Heart right ventricle (tissue), 16 donors: ENCODE measurements around the gene PKNOX2. TPM values are rescaled to one million over a fixed set of nuclear protein-coding genes. Genes with fewer than 3 reads are reported as not detected.

Source experiments
- ATAC-seq, 8 donors: fragments of 200-7000 bp; cut with Tn5 transposase; one replicate each; pipeline ENCODE4 v1.9.1; 2020; ENCODE audit warnings: mild to moderate bottlenecking in 8 of 8, moderate library complexity in 8 of 8, moderate number of reproducible peaks in 1 of 8
- DNase-seq, 2 donors: peaks; one replicate each; pipeline ENCODE4 v3.0.0-alpha.2; 2020
- H3K27ac ChIP-seq, 10 donors: fragments of 200-600 bp; sonication (generic) in 2 of 10; one replicate each; pipeline versions ENCODE4 v1.5.0 to v1.8.0; 2020 to 2022; ENCODE audit warnings: mild to moderate bottlenecking in 3 of 10
- H3K27me3 ChIP-seq, 7 donors: fragments of 200-600 bp; one replicate each; pipeline ENCODE4 v1.8.0; 2021 to 2022; ENCODE audit warnings: mild to moderate bottlenecking in 2 of 7
- H3K36me3 ChIP-seq, 9 donors: fragments of 200-600 bp; sonication (generic) in 1 of 9; one replicate each; pipeline versions ENCODE4 v1.5.0 to v1.8.0; 2020 to 2022; ENCODE audit warnings: mild to moderate bottlenecking in 2 of 9
- H3K4me1 ChIP-seq, 9 donors: fragments of 200-600 bp; sonication (generic) in 1 of 9; one replicate each; pipeline versions ENCODE4 v1.5.0 to v1.8.0; 2020 to 2022; ENCODE audit warnings: mild to moderate bottlenecking in 4 of 9
- H3K4me3 ChIP-seq, 10 donors: fragments of 200-600 bp; sonication (generic) in 2 of 10; one replicate each; pipeline versions ENCODE4 v1.5.0 to v1.8.0; 2020 to 2022; ENCODE audit warnings: mild to moderate bottlenecking in 7 of 10, moderate library complexity in 2 of 10
- H3K9me3 ChIP-seq, 11 donors: fragments of 200-600 bp in 10 of 11; sonication (generic) in 2 of 11; one replicate each; pipeline versions ENCODE4 v1.5.0 to v1.8.0; 2013 to 2022; ENCODE audit warnings: mild to moderate bottlenecking in 2 of 11, control low read depth in 1 of 11, moderate library complexity in 1 of 11
- CTCF ChIP-seq, 9 donors: fragments of 200-600 bp; sonication (generic) in 2 of 9; IDR thresholded peaks; one replicate each; pipeline versions ENCODE4 v1.5.0 to v1.8.0; 2021 to 2022; ENCODE audit warnings: antibody characterized with exemption in 9 of 9, mild to moderate bottlenecking in 5 of 9, moderate library complexity in 1 of 9
- WGBS, 2 donors: extraction: QIAGEN DNeasy Blood & Tissue Kit; methylation state at CpG; one replicate each; pipeline ENCODE4 v1.1.7; 2013; ENCODE audit warnings: inconsistent platforms in 1 of 2; 5-methylcytosine and 5-hydroxymethylcytosine counted together
- intact Hi-C, 10 donors: fragments of 100-400 bp; cut with DNase I; formaldehyde crosslinking; loops; one replicate each; pipeline versions ENCODE4 v1.11.1 to v1.14.2; 2022
- polyA plus RNA-seq, 2 donors: library from polyadenylated mRNA; stranded (reverse); fragments of 200-250 nt; gene quantifications; one replicate each; pipeline ENCODE4 v1.2.3, GENCODE V29; 2013
- total RNA-seq, 10 donors: library from RNA; stranded (reverse); fragmentation: NEBNext Ultra II Directional in 3 of 10; extraction: Animal tissue kit (Norgen Biotek cat#: 25700) in 3 of 10; gene quantifications; one replicate each; pipeline versions ENCODE4 v1.2.1 to v1.2.4, GENCODE V29; 2021 to 2023
- donor health status: Arrhythmogenic right ventricular cardiomyopathy.
- donor health status: ischemic (EF 13 %, LVEDD 7.1; RV severe dilation, severe dysfunction).
- donor health status: healthy with polysubstance abuse.
- donor health status: DM: no; HTN: yes; CAD: no.
- donor health status: DM: no; HTN: no; CAD: no.
- donor health status: ischemic (EF 25% LVEDD 6.9; RV normal size, moderate dysfunction).
- donor health status: ischemic (EF 25% LVEDD 5.7; RV mildly dilated, moderate dysfunction).
- donor health status: healthy.
- donor health status: DM: yes; HTN: yes; CAD: no.
- donor health status: Ischemic cardiomyopathy.
- donor health status: ischemic (EF 35%, LVEDD 5.7; RV mildly dilated, moderate dysfunction).
- donor health status: nonischemic (EF 11% LVEDD 7.7; RV severe dilation, severe dysfunction).
- donor health status: DM: yes; HTN: yes; CAD: no.
- donor health status: PGD.
- donor health status: ischemic (EF 29% LVEDD 5.4; RV normal size, mild dysfunction).
- donor health status: nonischemic (EF 23%, LVEDD 6.1; RV moderate dilation, normal function).

PKNOX2 gene
- total and polyA plus RNA-seq, 12 donors = 2.5 to 5.8 (median 4.5) TPM

- H3K9me3 ChIP-seq = no peaks in the 10 kb centered on the region
- H3K27me3 ChIP-seq = no peaks in the 10 kb centered on the region
- ATAC-seq = no peak
- TF ChIP-seq CTCF (IDR thresholded peaks at IDR 0.05) = no peak
- 85 to 87% methylated on average over 2 of the region's 2 CpGs for WGBS, 2 donors
- no peak overlapping the region for H3K4me3 ChIP-seq
- DNase-seq = no peak
- intact Hi-C loops = no loop called here
- H3K27ac ChIP-seq = no peak overlapping the region
- no peaks in the 10 kb centered on the region for H3K36me3 ChIP-seq
- no peaks in the 10 kb centered on the region for H3K4me1 ChIP-seq
Observed at GRCh38 chr11:125470355-125470754, 305.8 kb downstream of the PKNOX2 start.

- peaks cover 0 to 13% (median 0%) of the 10 kb centered on the region in 9 donors for H3K36me3 ChIP-seq
- peaks cover 0 to 3% (median 0%) of the 10 kb centered on the region in 7 donors for H3K27me3 ChIP-seq
- WGBS, 2 donors = 76 to 84% methylated on average over 3 of the region's 3 CpGs
- DNase-seq (no peak), ATAC-seq (no peak)
- no peak for TF ChIP-seq CTCF (IDR thresholded peaks at IDR 0.05)
- H3K27ac ChIP-seq = no peak overlapping the region
- intact Hi-C loops = no loop called here
- H3K4me3 ChIP-seq = no peak overlapping the region
- no peaks in the 10 kb centered on the region for H3K9me3 ChIP-seq
- H3K4me1 ChIP-seq = no peaks in the 10 kb centered on the region
Observed at GRCh38 chr11:125476721-125477120, 312.2 kb downstream of the PKNOX2 start.

GRCh38 chr11:125479137-125479536 is 314.6 kb downstream of the PKNOX2 start:
- intact Hi-C loops = no loop called here
- H3K27ac ChIP-seq = no peak overlapping the region
- peaks cover 0 to 10% (median 0%) of the 10 kb centered on the region in 9 donors for H3K4me1 ChIP-seq
- H3K27me3 ChIP-seq = peaks cover 0 to 3% (median 0%) of the 10 kb centered on the region in 7 donors
- DNase-seq (no peak), ATAC-seq (no peak)
- no peak overlapping the region for H3K4me3 ChIP-seq
- WGBS, 2 donors = 76 to 81% methylated on average over 3 of the region's 3 CpGs
- peaks cover 0 to 13% (median 0%) of the 10 kb centered on the region in 9 donors for H3K36me3 ChIP-seq
- TF ChIP-seq CTCF (IDR thresholded peaks at IDR 0.05) = no peak
- no peaks in the 10 kb centered on the region for H3K9me3 ChIP-seq

- intact Hi-C loops = no loop called here
- WGBS, 2 donors = 60 to 74% methylated on average over 3 of the region's 3 CpGs
- no peak overlapping the region for H3K4me3 ChIP-seq
- ATAC-seq (no peak), DNase-seq (no peak)
- no peaks in the 10 kb centered on the region for H3K9me3 ChIP-seq
- peaks cover 0 to 3% (median 0%) of the 10 kb centered on the region in 7 donors for H3K27me3 ChIP-seq
- H3K36me3 ChIP-seq = peaks cover 0 to 21% (median 0%) of the 10 kb centered on the region in 9 donors
- no peak for TF ChIP-seq CTCF (IDR thresholded peaks at IDR 0.05)
- H3K4me1 ChIP-seq = peaks cover 0 to 10% (median 0%) of the 10 kb centered on the region in 9 donors
- no peak overlapping the region for H3K27ac ChIP-seq
Observed at GRCh38 chr11:125481531-125481930, 317.0 kb downstream of the PKNOX2 start.

Other genes with a start within 250 kb of the PKNOX2 start
- not detected for gene HEPN1, start 245.5 kb upstream of the PKNOX2 start, total RNA-seq
- gene HEPN1, start 245.5 kb upstream of the PKNOX2 start, polyA plus RNA-seq = under 1 TPM in 1 of 2 donors, not detected in 1; 0.03 TPM
- gene HEPACAM, start 228.7 kb upstream of the PKNOX2 start, total RNA-seq = 1 to 10 TPM in 1 of 10 donors, under 1 TPM in 7, not detected in 2; 0.12 to 1.3 (median 0.35) TPM
- under 1 TPM; 0.22 to 0.52 TPM for gene HEPACAM, start 228.7 kb upstream of the PKNOX2 start, polyA plus RNA-seq
- gene CCDC15, start 210.5 kb upstream of the PKNOX2 start, total RNA-seq = under 1 TPM; 0.07 to 0.83 (median 0.20) TPM
- under 1 TPM; 0.10 to 0.44 TPM for gene CCDC15, start 210.5 kb upstream of the PKNOX2 start, polyA plus RNA-seq
- gene SLC37A2, start 101.4 kb upstream of the PKNOX2 start, total RNA-seq = 10 to 100 TPM in 1 of 10 donors, 1 to 10 TPM in 7, under 1 TPM in 2; 0.74 to 10.5 (median 1.7) TPM
- under 1 TPM; 0.74 to 0.88 TPM for gene SLC37A2, start 101.4 kb upstream of the PKNOX2 start, polyA plus RNA-seq
- 1 to 10 TPM; 4.5 to 7.8 (median 6.7) TPM for gene TMEM218, start 53.1 kb upstream of the PKNOX2 start, total RNA-seq
- 10 to 100 TPM in 1 of 2 donors, 1 to 10 TPM in 1; 7.6 to 17.1 TPM for gene TMEM218, start 53.1 kb upstream of the PKNOX2 start, polyA plus RNA-seq